Neutrophil (primary cell): ENCODE results near the gene BAX.

Experiments
- H3K27ac ChIP-seq: fragments of 200-600 bp; sonication (generic); 2 replicates; pipeline ENCODE4 v1.5.1; 2016; ENCODE audit warnings: mild to moderate bottlenecking, moderate library complexity
- H3K27me3 ChIP-seq: fragments of 200-600 bp; sonication (generic); 2 replicates; pipeline ENCODE4 v1.6.0; 2016; ENCODE audit warnings: mild to moderate bottlenecking
- H3K36me3 ChIP-seq: fragments of 200-600 bp; sonication (generic); 2 replicates; pipeline ENCODE4 v1.5.1; 2017
- H3K4me1 ChIP-seq, 2 experiments: fragments of 200-600 bp in 1 of 2; sonication (generic) in 1 of 2; 1 replicate in 1 of 2; 2 replicates in 1 of 2; pipeline versions ENCODE4 v1.5.1 to v1.6.1; 2013 to 2016; ENCODE audit warnings: low read depth in 1 of 2, low read length in 1 of 2, mild to moderate bottlenecking in 1 of 2, moderate library complexity in 1 of 2; ENCODE audit not compliant: control insufficient read depth in 1 of 2, insufficient read depth in 1 of 2
- H3K4me3 ChIP-seq, 2 experiments: fragments of 200-600 bp in 1 of 2; sonication (generic) in 1 of 2; 1 replicate in 1 of 2; 2 replicates in 1 of 2; pipeline ENCODE4 v1.5.1; 2013 to 2016; ENCODE audit warnings: low read depth in 1 of 2, low read length in 1 of 2, mild to moderate bottlenecking in 1 of 2, moderate library complexity in 1 of 2
- H3K9me3 ChIP-seq: fragments of 200-600 bp; sonication (generic); 2 replicates; pipeline ENCODE4 v1.5.1; 2016
- TF ChIP-seq, protein P1 (sequence below): fragments of 200-600 bp; sonication (generic); IDR thresholded peaks from 2 replicates; pipeline ENCODE4 v1.5.1; 2016; ENCODE audit warnings: antibody characterized with exemption

BAX gene

GRCh38 chr19:48975947-48976847 lies 21.5 kb downstream of the BAX start:
- no peak overlapping the region for H3K27ac ChIP-seq
- no peak overlapping the region for H3K4me3 ChIP-seq
- H3K9me3 ChIP-seq, result no peaks in the 10 kb centered on the region
- H3K36me3 ChIP-seq, result peaks cover 74% of the 10 kb centered on the region
- TF ChIP-seq, protein P1, sequence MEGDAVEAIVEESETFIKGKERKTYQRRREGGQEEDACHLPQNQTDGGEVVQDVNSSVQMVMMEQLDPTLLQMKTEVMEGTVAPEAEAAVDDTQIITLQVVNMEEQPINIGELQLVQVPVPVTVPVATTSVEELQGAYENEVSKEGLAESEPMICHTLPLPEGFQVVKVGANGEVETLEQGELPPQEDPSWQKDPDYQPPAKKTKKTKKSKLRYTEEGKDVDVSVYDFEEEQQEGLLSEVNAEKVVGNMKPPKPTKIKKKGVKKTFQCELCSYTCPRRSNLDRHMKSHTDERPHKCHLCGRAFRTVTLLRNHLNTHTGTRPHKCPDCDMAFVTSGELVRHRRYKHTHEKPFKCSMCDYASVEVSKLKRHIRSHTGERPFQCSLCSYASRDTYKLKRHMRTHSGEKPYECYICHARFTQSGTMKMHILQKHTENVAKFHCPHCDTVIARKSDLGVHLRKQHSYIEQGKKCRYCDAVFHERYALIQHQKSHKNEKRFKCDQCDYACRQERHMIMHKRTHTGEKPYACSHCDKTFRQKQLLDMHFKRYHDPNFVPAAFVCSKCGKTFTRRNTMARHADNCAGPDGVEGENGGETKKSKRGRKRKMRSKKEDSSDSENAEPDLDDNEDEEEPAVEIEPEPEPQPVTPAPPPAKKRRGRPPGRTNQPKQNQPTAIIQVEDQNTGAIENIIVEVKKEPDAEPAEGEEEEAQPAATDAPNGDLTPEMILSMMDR, result no peak
- H3K27me3 ChIP-seq, result no peaks in the 10 kb centered on the region
- peaks cover under 1 to 15% of the 10 kb centered on the region in 2 experiments for H3K4me1 ChIP-seq

DNA sequence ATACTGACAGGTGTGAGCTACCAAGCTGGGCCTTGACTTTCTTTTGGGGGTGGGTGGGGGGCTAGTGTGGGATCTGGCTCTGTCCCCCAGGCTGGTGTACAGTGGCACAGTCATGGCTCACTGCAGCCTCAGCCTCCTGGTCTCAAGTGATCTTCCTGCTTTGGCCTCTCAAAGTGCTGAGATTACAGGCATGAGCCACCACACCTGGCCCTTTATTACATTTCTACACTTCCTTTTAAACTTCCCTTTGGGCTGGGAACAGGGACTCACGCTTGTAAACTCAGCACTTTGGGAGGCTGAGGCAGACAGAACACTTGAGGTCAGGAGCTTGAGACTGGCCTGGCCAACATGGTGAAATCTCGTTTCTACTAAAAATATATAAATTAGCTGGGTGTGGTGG lies 22.4 kb downstream of the BAX start:
- no peaks in the 10 kb centered on the region for H3K9me3 ChIP-seq
- peaks cover 82% of the 10 kb centered on the region for H3K36me3 ChIP-seq
- H3K4me3 ChIP-seq, result no peak overlapping the region
- TF ChIP-seq, protein P1, result no peak
- no peaks in the 10 kb centered on the region for H3K27me3 ChIP-seq
- H3K27ac ChIP-seq, result no peak overlapping the region
- peaks cover 0 to 14% of the 10 kb centered on the region in 2 experiments for H3K4me1 ChIP-seq

- no peaks in the 10 kb centered on the region for H3K4me1 ChIP-seq
- peaks cover 95% of the 10 kb centered on the region for H3K36me3 ChIP-seq
- no peaks in the 10 kb centered on the region for H3K9me3 ChIP-seq
- H3K27me3 ChIP-seq, result no peaks in the 10 kb centered on the region
- H3K4me3 ChIP-seq, result no peak overlapping the region
- H3K27ac ChIP-seq, result no peak overlapping the region
- TF ChIP-seq, protein P1, result no peak
Observed at GRCh38 chr19:48982280-48982679, 27.6 kb downstream of the BAX start.

DNA sequence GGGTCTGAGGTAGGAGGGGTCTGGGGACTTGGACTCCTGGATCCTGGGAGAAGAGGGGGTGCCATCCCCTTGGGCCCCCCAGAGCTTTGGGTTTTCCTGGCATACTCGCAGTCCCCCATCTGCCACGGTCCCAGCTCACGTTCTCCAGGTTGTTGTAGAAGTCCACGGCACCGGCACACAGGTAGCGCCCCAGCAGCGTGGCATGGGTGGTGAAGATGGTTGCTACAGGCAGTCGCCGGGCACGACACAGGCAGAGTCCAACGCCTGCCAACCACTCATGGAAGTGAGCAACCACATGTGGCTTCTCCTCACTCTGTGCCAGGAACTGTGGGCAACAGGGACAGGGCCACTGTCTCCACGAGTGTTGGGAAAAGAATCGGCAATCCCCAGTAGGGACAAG lies 31.0 kb downstream of the BAX start:
- H3K36me3 ChIP-seq, result peaks cover 94% of the 10 kb centered on the region
- H3K4me3 ChIP-seq, result no peak overlapping the region
- H3K27ac ChIP-seq, result no peak overlapping the region
- H3K9me3 ChIP-seq, result no peaks in the 10 kb centered on the region
- no peaks in the 10 kb centered on the region for H3K27me3 ChIP-seq
- TF ChIP-seq, protein P1, result no peak
- H3K4me1 ChIP-seq, result peaks cover 0 to 2% of the 10 kb centered on the region in 2 experiments

DNA sequence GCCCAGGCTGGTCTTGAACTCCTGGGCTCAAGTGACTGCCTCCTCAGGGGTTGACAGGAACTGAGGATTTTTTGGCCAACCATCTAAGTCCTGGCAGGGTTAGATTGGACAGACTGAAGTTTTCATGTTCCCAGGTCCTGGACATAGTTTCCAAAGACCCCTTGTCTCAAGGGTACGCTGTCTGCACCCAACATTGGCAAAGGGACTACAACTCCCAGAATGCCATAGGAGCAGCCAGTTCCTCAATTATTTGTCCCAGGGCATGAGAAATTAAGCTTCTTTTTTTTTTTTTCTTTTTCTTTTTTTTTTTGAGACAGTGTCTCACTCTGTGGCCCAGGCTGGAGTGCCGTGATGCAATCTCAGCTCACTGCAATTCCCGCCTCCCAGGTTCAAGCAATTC lies 31.5 kb downstream of the BAX start:
- no peak overlapping the region for H3K27ac ChIP-seq
- TF ChIP-seq, protein P1, result no peak
- peaks cover 91% of the 10 kb centered on the region for H3K36me3 ChIP-seq
- peaks cover 4 to 7% of the 10 kb centered on the region in 2 experiments for H3K4me1 ChIP-seq
- H3K4me3 ChIP-seq, result no peak overlapping the region
- H3K27me3 ChIP-seq, result no peaks in the 10 kb centered on the region
- H3K9me3 ChIP-seq, result no peaks in the 10 kb centered on the region
